GM19438 (cell line): ENCODE data around the gene CNDP1.

Source experiments
- ATAC-seq: cut with Tn5 transposase; IDR thresholded peaks from one replicate; pipeline ENCODE4 v1.9.1; 2021; ENCODE audit warnings: low read depth; ENCODE audit not compliant: unreplicated experiment

CNDP1 gene

GRCh38 chr18:74613381-74613780 is 79.1 kb downstream of the CNDP1 start:
- ATAC-seq: no peak

DNA sequence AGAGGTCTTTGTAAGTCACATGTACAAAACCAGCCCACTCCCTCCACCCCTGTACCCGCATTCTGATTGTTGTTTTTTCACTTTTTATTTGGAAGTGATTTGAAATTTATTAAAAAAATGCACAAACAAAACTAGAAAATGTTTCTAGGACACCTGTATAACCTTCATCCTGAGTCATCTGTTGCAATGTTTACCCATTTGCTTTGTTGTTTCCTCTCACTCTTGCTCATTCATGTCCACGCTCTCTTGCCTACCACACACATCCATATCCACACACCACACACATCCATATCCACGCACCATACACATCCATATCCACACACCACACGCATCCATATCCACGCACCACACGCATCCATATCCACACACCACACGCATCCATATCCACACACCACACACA is 82.2 kb downstream of the CNDP1 start:
- ATAC-seq: no peak

DNA sequence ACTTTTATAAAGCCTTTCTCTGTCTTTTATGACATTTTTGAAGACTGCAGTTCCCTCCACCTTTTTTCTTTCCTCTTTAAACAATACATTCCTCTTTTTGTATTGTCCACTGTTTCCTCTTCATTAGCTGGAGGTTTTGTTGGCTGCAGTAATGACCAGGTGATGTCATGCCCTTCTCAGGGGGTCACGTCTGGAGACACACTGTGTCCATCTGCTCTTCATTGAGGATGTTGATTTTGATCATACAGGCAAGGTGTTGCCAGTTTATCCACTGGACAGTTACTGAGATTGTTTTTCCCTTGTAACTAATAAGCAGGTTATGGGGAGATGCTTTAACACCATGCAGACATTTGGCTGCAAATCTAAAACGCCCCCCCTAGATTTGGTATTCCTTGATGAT is 83.2 kb downstream of the CNDP1 start:
- no peak for ATAC-seq

DNA sequence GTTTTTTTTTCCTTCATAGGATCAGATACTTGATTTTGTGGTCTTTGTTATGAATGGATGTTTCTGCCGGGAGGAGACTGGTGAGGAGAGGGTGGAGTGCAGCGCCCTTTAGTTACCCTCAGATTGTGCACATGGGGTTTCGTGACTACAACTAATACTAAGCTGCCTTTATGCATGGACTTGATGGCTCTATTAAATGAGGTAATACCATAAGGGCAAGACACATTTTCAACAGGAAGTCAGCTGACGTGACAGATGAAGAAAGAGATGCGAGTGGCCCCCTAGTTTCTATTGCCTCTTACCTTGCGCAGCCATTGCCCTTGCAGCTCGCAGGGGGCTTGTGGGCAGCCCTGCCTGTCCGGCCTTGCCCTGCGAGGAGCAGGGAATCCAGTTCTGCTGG is 87.8 kb downstream of the CNDP1 start:
- no peak for ATAC-seq

DNA sequence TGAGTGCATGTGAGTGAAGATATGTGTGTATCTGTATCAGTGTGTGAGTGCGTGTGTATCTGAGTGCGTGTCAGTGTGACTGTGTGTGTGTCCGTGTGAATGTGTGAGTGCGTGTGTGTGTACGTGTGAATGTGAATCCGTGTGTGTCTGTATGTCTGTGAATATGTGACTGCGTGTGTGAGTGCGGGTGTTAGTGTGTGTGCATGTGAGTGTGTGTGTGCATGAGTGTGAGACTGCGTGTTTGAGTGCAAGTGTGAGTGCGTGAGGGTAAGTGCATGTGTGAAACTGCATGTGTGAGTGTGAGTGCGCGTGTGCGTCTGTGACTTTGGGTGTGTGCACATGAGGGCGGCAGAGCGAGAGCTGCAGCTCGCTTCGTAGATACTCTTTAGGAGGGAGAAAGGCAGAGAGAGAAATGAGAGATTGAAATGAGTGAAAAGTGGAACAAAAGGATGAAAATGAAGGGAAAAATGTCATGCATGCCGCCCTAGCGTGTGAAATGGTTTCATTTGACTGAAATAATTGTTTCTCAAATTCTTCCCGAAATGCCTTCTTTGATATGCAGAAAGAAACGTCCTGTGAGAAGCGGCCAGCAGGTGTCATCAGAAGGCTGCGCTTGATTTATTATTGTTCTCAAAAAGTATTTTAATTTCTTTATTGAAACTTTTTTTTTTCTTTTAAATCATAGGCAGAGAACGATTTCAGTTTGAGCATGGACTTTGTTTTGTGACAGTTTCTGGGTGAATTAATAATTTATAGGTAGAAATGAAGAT is 88.9 kb downstream of the CNDP1 start:
- no peak for ATAC-seq

- no peak for ATAC-seq
These were observed 90.2 kb downstream of the CNDP1 start for GRCh38 chr18:74624466-74624865.

DNA sequence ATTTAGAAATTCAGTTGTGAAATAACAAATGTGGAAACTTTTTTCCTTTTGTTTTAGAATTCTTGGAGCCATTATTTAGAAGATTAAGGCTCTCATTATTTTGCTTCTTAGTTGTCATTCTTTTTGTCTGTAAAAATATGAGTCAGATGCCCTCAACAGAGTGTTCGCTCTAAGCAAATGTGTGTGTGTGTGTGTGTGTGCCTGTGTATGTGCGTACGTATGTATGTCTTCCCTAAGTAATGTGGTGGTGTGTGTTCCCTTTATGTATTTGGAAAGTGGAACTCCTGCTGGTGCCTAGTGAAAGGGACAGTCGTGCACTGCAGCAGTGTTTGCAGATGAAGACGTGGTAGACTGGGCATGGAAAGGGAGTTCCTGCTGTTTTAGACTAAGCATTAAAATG is 90.9 kb downstream of the CNDP1 start:
- ATAC-seq: no peak

GRCh38 chr18:74626049-74626874 is 92.0 kb downstream of the CNDP1 start:
- no peak for ATAC-seq

- ATAC-seq: no peak
These were observed 96.5 kb downstream of the CNDP1 start for GRCh38 chr18:74630804-74631203.

GRCh38 chr18:74631212-74631611 is 96.9 kb downstream of the CNDP1 start:
- ATAC-seq: no peak

DNA sequence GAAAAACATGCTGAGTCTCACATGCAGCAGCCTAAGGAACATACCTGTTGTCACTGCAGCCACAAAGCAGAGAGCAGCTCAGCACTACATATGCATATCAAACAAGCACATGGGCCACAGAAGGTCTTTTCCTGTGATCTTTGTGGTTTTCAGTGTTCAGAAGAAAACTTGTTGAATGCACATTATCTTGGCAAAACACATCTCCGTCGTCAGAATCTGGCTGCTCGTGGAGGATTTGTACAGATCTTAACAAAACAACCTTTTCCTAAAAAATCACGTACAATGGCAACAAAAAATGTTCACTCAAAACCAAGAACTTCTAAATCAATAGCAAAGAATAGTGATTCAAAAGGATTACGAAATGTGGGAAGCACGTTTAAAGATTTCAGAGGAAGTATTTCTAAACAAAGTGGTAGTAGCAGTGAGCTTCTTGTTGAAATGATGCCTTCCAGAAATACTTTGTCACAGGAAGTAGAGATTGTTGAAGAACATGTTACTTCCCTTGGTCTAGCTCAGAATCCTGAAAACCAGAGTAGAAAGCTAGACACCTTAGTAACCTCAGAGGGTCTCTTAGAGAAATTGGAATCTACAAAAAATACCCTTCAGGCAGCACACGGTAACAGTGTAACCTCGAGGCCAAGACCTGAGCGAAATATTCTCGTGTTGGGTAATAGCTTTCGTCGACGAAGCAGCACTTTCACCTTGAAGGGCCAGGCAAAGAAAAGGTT is 97.5 kb downstream of the CNDP1 start:
- ATAC-seq: no peak

GRCh38 chr18:74632351-74632679 is 98.0 kb downstream of the CNDP1 start:
- ATAC-seq: no peak

DNA sequence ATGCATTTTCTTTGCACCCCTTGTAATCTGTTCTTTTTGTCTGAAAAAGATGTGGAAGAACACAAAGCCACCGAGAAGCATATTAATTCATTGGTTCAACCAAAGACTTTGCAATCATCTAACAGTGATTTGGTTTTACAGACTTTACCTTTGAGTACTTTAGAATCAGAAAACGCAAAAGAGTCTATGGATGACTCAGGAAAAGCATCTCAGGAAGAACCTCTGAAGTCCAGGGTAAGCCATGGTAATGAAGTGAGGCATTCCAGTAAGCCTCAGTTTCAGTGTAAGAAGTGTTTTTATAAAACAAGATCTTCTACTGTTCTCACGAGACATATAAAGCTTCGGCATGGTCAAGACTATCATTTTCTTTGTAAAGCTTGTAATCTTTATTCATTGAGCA is 98.6 kb downstream of the CNDP1 start:
- no peak for ATAC-seq

DNA sequence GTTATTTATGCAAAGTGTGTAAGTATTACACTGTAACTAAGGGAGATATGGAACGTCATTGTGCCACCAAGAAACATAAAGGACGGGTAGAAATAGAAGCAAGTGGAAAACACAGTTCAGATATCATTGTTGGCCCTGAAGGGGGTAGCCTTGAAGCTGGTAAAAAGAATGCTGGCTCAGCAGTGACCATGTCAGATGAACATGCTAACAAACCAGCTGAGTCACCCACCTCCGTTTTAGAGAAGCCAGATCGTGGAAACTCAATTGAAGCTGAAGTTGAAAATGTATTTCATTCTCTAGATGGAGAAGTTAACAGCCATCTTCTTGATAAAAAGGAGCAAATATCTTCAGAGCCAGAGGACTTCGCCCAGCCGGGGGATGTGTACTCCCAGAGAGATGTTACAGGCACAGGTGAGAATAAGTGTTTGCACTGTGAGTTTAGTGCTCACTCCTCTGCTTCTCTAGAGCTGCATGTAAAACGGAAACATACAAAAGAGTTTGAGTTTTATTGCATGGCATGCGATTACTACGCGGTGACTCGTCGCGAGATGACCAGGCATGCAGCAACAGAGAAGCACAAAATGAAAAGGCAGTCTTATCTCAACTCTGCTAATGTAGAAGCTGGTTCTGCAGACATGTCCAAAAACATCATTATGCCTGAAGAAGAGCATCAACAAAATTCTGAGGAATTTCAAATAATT is 99.5 kb downstream of the CNDP1 start:
- ATAC-seq: no peak

DNA sequence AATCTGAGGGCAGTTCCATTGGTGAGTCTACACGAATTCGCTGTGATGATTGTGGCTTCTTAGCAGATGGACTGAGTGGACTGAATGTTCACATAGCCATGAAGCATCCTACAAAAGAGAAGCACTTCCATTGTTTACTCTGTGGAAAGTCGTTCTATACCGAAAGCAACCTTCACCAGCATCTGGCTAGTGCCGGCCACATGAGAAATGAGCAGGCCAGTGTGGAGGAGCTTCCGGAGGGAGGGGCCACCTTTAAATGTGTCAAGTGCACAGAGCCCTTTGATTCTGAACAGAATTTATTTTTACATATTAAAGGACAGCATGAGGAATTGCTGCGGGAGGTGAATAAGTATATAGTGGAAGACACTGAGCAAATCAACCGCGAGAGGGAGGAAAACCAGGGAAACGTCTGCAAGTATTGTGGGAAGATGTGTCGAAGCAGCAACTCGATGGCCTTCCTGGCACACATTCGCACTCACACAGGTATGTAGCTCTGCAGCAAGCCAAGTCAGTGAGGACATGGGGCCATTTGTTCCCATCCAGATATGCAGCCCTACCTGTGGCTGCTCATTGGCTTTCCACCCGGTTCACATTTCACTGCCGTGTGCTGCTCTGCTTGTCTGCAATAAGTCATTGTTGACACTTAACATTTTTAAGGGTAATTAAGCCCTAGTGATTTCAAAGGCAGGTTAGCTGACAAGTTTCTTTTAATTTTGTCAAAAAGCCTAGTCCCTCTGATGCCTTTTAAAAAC is 101.1 kb downstream of the CNDP1 start:
- ATAC-seq: no peak
